HuH-7.5 (cell line): ENCODE results near the gene CFAP77.

ENCODE experiments used
- DNase-seq: peaks from one replicate; pipeline ENCODE4 v3.0.0; 2011; ENCODE audit warnings: low spot score

Gene CFAP77

DNA sequence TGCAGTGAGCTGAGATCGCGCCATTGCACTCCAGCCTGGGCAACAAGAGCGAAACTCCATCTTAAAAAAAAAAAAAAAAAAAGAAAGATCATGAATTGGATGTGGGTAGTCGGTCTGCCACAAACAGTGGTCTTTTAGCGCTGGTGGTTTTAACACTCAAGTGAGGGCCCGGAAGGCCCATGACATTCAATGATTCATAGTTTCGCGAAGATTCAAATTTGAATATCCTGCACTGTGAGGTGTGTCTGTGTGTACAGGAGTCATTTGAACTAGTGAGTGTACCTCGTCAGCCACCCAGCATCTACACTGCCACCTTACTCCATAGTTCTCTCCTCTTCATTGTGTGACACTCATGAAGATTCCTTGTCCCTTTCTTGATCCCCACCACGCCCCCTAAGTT lies 41.3 kb downstream of the CFAP77 start:
- no peak for DNase-seq

DNA sequence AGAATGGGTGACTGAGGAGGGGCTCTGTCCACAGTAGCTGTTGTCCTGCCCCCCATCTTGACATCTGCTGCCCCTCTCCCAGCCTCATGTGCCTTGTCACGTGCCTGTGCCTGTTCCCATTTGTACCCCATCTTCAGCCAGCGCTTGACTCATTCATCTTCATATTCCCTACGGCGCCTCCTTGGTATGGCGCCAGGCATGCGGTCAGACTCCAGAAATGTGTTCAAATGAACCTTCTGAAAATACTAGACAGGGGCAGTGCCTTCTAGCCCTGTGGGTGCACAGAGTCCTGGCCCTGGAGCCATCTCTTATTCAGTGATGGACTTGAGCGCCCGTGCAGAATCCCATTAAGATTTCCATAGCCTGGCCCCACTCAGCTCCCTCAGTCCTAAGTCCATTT lies 46.2 kb downstream of the CFAP77 start:
- DNase-seq: no peak

GRCh38 chr9:132457504-132458236 lies 47.7 kb downstream of the CFAP77 start:
- no peak for DNase-seq

- DNase-seq: no peak
Measured at GRCh38 chr9:132458432-132458831, 48.4 kb downstream of the CFAP77 start.

DNA sequence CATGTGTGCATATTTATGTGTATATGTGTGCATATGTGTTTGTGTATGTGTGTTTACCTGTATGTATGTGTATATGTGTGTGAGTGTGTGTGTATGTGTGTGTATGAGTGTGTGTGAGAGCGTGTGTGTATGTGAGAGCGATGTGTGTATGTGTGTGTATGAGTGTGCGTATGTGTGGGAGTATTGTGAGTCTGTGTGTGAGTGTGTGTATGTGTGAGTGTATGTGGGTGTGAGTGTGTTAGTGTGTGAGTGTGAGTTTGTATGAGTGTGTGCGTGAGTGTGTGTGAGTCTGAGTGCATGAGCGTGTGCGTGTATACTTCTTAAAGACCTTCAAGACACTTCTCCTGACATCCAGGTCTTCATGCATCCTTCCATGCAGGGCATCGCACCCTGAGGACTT lies 49.6 kb downstream of the CFAP77 start:
- DNase-seq: no peak

DNA sequence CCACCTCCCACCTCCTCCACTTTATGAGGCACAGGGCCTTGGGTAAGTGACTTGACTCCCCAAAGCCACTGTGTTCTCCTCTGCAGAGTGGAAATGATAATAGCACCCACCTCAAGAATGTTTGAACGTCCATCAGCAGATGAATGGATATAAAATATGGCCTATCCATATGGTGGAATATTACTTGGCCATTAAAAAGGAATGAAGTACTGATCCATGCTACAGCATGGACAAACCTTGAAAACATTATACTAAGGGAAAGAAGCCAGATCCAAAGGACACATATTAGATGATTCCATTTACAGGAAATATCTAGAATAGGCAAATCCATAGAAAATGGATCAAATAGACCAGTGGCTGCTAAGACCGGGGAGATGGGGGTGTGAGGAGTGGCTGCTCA lies 50.2 kb downstream of the CFAP77 start:
- DNase-seq: no peak

DNA sequence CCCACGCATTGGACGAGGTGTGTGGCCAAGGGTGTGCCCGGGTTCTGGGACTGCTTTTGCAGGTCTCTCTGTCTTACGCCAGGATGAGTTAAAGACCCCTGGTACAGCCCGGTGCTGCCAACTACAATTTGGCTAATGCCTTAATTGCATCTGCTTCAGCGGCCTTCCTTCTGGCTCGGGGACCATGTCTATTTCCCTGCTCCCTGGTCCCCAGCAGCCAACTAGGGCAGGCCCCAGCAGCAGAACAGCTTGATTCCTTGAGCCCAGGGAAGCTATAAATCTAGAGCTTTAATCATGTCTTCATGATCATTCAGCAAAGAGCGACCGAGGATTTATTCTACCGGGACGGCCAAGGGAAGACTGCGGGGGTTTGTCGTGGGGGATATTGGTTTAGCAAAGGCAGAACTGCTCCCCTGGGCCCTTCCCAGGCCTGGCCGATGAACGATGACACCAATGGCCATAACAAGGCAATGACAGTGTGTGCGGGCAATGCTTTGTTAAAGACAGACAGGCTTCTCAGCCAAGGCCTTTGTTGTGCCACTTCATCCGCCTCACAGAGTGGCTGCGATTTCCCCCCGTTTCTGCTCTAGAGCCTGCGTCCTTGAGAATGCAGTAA lies 51.4 kb downstream of the CFAP77 start:
- DNase-seq: no peak

GRCh38 chr9:132461971-132462370 lies 52.0 kb downstream of the CFAP77 start:
- no peak for DNase-seq

GRCh38 chr9:132464547-132464946 lies 54.5 kb downstream of the CFAP77 start:
- no peak for DNase-seq

- no peak for DNase-seq
Measured at GRCh38 chr9:132465131-132465635, 55.2 kb downstream of the CFAP77 start.

GRCh38 chr9:132472199-132472598 lies 62.2 kb downstream of the CFAP77 start:
- DNase-seq: no peak

- DNase-seq: no peak
Measured at GRCh38 chr9:132472599-132472998, 62.6 kb downstream of the CFAP77 start.

GRCh38 chr9:132474253-132474652 lies 64.2 kb downstream of the CFAP77 start:
- DNase-seq: no peak

GRCh38 chr9:132478353-132479050 lies 68.5 kb downstream of the CFAP77 start:
- DNase-seq: no peak

- no peak for DNase-seq
Measured at GRCh38 chr9:132479733-132480132, 69.7 kb downstream of the CFAP77 start.

- DNase-seq: no peak
Measured at GRCh38 chr9:132481053-132481849, 71.2 kb downstream of the CFAP77 start.

GRCh38 chr9:132482196-132482813 lies 72.3 kb downstream of the CFAP77 start:
- DNase-seq: no peak

DNA sequence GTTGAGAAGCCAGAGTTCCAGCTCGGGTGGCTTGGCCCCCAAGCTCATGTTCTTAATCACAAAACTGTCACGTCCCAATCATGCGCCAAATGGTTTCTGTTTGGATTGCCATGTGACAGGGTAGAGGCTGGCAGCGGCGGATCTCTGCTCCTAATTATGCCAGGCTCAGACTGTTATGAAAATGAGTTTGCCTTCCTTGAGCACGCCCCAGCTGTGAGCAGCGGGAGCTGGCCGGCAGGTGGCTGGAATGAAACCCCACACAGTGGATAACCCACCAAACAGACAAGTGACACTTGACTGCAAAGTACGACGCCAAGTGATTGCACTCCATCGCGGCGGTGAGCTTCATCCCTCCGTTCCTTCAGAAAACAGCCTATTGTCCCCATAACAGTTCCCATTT lies 75.4 kb downstream of the CFAP77 start:
- DNase-seq: no peak

GRCh38 chr9:132486706-132487350 lies 76.8 kb downstream of the CFAP77 start:
- DNase-seq: no peak

DNA sequence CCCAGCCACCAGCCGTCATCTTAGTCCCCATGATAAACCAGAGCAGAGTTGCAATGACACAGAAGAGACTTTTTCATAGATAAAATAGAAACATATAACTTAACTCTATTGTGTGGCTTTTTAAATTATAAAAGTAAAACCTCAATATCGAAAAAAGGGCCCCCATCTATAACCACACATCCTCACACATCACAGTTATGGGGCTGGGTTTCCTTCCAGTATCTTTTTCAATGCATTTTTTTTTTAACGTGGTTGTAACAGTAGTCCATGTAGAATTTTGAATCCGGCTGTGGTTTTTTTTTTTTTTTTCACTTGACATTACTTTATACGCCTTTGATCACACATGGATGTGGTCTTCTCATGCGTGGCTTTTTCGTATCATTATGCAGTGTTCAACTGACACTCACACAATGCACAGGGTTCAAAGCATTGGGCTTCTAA lies 77.4 kb downstream of the CFAP77 start:
- DNase-seq: no peak

DNA sequence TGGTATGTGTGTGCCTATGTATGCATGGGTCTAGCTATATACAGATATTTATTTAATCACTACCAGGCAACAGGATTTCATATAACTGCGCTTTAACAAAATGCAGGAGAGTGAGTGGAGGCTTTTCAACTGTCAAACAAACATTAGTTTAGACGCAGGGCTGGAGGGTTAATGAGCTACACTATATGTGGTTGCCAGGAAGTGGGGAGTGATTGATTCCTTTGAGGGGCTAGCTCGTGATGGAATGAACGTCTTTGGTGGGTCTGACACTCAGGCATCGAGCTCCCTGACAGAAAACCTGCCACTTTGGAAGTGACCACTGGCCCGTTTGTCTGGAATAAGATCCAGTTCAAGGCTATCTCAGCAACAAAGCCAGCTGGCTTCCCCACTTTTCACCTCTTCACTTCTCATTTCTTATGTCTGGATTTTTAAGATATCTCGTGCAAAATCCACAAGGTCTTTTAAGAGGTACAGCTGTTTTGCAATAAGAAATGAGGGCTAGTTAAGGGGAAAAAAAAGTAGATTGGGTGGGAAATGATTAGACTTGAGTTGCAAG lies 78.0 kb downstream of the CFAP77 start:
- no peak for DNase-seq
